GF-D8 (cell line): ENCODE results near the gene CCDC57.
"Not testable (repeated sequence)": the region's sequence is repeated elsewhere in the genome, so short reads cannot be mapped to it uniquely, and the experiment has no call there.

Experiments
- DNase-seq: peaks from one replicate; lab custom pipeline; 2025; lab: John Stamatoyannopoulos, UW

The CCDC57 gene

GRCh38 chr17:82152556-82153294, 59.9 kb downstream of the CCDC57 start:
- DNase-seq: no peak

DNA sequence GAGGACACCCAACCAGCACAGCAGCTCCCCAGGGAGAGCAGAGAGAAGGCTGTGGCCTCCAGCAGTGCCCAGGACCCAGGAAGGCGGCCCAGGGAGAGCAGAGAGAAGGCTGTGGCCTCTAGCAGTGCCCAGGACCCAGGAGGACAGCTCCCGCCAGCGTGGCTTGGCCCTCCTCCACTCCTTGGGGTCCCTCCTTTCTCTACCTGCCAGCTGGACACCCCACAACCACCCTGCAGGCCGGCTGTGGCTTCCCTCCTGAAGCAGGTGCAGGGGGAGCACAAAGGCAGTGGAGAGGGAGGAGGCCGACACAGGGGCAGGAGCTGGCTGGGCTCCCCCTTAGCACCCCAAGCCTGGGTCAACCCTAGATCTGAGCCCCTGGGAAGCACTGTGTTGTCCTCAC, 60.5 kb downstream of the CCDC57 start:
- no peak for DNase-seq

DNA sequence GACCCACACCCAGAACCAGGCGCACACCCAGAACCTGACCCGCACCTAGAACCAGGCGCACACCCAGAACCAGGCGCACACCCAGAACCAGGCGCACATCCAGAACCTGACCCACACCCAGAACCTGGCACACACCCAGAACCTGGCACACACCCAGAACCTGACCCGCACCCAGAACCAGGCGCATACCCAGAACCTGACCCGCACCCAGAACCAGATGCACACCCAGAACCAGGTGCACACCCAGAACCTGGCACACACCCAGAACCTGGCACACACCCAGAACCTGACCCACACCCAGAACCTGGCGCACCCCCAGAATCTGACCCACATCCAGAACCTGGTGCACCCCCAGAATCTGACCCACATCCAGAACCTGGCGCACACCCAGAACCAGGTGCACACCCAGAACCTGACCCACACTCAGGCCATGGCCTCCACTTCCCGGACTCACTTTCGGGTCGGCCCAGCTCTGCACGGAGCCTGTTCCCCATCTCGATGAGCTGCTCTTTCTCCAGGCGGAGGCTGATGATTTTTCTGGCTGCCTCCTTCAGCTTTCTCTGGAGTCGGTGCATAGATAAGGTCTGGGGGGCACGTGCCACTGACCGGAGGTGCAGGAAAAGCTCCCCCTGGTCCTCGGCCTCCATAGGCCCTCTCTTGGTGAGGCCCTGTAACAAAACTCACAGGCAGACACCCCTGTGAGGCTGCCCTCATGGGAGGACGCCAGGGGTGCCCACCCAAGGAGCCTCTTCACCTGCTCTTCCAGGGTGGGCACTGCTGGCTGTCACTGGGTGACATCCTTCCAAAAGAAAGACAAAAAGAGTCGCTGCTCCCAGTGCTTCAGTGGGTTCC, 61.3 kb downstream of the CCDC57 start:
- no peak for DNase-seq

- no peak for DNase-seq
These were observed 63.1 kb downstream of the CCDC57 start for GRCh38 chr17:82149401-82150099.

GRCh38 chr17:82148997-82149396, 63.6 kb downstream of the CCDC57 start:
- DNase-seq: no peak

DNA sequence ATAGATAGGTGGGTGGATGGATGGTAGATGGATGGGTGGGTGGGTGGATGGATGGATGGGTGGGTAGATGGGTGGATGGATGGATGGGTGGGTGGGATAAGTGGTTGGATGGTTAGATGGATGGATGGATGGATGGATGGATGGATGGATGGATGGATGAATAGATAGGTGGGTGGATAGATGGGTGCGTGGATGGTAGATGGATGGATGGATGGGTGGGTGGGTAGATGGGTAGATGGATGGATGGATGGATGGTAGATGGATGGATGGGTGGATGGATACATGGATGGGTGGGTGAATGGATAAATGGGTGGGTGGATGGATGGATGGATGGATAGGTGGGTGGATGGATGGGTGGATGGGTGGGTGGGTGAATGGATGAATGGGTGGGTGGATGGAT, 64.6 kb downstream of the CCDC57 start:
- DNase-seq: no peak

DNA sequence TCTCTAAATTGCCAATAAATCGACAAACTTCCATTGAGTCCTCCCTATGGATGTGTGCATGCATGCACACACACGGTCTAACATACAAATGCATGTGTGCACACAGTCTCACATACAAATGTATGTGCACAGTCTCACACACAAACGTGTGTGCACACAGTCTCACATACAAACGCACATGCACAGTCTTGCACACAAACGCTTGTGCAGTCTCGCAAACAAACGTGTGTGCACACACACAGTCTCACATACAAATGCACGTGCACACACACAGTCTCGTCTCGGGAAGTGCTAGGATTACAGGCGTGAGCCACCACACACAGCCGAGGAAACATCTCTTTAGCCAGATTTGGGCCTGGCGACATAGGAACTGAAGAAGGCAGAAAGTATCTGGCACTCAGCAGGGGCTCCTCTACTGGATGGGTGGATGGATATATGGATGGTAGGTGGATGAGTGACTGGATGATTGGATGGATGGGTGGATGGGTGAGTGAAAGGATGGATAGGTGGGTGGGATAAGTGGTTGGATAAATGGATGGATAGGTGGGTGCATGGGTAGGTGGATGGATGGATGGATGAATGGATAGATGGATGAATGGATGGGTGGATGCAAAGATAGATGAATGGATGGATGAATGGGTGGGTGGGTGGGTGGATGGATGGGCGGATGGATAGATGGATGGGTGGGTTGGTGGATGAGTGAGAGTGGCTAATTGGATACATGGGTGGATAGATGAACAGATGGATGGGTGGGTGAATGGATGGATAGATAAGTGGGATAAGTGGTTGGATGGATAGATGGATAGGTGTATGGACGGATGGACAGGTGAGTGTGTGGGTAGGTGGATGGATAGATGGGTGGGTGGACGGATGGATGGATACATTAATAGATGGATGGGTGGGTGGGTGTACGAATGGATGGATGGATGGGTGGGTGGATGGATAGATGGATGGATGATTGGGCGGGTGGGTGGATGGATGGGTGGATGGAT, 65.7 kb downstream of the CCDC57 start:
- DNase-seq: no peak

GRCh38 chr17:82145550-82146155, 67.0 kb downstream of the CCDC57 start:
- DNase-seq: no peak

- no peak for DNase-seq
These were observed 69.3 kb downstream of the CCDC57 start for GRCh38 chr17:82143333-82143732.

- not testable (repeated sequence) for DNase-seq
These were observed 72.7 kb downstream of the CCDC57 start for GRCh38 chr17:82139961-82140360.

DNA sequence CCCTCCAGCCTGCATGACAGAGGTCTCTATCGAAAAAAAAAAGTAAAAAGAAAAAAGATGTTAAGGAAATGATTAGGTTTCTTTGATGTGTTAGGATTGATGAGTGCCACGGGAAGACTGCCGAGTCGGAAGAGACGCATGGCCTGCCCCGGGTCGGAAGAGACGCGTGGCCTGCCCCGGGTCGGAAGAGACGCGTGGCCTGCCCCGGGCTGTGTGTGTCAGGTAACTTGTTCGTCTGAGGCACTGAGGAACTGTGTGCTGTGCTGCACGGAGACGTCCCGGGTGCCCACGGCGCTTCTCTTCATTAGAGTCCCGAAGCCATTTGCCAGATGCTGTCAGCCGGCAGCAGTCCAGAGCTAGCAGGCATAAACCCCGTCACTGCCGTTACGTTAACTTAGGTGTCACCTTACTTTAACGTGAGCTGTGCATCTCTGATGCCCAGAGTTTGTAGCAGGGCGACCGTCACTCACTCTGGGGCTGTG, 74.1 kb downstream of the CCDC57 start:
- DNase-seq: no peak

- no peak for DNase-seq
These were observed 78.5 kb downstream of the CCDC57 start for GRCh38 chr17:82134101-82134500.

DNA sequence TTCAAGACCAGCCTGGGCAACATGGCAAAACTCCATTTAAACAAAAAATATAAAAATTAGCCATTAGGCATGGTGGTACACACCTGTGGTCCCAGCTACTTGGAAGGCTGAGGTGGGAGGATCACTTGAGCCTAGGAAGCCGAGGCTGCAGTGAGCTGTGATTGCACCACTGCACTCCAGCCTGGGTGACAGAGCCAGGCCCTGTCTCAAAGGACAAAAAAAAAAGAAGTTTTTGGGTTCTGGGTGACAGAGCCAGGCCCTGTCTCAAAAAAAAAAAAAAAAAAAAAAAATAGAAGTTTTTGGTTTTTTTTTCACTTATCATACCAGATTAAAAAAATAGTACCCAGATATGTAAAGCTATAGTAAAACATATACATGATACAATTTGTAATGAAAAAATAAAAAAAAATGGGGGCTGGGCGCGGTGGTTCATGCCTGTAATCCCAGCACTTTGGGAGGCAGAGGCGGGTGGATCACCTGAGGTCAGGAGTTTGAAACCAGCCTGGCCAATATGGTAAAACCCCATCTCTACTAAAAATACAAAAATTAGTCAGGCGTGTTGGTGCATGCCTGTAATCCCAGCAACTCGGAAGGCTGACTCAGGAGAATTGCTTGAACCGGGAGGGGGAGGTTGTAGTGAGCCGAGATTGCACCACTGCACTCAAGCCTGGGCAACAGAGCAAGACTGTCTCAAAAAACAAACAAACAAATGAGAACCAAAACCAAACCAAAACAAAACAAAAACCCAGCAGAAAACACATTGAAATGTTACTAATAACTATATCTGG, 79.3 kb downstream of the CCDC57 start:
- DNase-seq: not testable (repeated sequence)

DNA sequence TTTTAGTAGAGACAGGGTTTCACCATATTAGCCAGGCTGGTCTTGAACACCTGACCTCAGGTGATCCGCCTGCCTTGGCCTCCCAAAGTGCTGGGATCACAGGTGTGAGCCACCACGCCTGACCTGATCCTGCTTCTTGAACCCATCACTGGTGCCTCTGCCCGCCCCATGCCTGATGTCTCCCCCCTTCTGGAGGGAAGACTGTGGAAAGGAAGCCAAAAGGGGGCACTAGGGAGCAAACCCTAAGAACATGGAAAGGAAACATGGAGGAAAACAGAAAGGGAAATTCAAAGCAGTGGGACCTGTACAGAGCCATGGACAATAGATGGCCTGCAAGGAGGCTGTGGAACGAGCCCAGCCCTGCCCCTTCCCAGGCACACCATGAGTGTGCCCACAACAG, 83.5 kb downstream of the CCDC57 start:
- no peak for DNase-seq

DNA sequence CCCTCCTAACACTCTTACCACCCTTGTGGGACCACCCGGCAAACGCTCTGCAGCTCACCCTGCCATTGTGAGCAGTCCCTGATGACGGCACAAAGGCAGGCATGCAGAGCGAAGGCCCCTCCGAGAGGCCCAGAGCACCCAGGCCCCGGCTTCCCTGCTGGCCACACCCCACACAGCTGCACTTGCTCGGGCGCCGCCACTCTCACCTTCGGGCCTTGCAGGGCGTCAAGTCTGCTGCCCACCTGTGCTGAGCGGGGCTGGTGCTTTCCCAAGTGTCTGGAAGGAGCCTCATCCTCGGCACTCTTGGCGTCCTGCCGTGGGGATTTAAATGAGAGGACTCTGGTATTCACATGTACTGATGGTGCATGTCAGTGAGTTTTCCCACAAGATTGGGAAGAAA, 84.4 kb downstream of the CCDC57 start:
- no peak for DNase-seq

- DNase-seq: no peak
These were observed 84.9 kb downstream of the CCDC57 start for GRCh38 chr17:82127704-82128103.

DNA sequence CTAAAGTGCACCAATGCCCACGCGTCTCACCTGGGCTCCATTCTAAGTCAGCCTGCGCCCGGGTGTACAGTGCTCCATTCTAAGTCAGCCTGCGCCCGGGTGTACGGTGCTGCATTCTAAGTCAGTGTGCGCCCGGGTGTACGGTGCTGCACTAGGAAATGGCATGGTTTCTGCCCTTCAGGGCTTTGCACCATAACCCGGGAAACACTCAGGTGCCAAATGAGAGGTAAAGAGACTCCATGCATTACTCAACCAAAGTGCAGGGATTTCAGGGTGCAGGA, 85.4 kb downstream of the CCDC57 start:
- DNase-seq: no peak

DNA sequence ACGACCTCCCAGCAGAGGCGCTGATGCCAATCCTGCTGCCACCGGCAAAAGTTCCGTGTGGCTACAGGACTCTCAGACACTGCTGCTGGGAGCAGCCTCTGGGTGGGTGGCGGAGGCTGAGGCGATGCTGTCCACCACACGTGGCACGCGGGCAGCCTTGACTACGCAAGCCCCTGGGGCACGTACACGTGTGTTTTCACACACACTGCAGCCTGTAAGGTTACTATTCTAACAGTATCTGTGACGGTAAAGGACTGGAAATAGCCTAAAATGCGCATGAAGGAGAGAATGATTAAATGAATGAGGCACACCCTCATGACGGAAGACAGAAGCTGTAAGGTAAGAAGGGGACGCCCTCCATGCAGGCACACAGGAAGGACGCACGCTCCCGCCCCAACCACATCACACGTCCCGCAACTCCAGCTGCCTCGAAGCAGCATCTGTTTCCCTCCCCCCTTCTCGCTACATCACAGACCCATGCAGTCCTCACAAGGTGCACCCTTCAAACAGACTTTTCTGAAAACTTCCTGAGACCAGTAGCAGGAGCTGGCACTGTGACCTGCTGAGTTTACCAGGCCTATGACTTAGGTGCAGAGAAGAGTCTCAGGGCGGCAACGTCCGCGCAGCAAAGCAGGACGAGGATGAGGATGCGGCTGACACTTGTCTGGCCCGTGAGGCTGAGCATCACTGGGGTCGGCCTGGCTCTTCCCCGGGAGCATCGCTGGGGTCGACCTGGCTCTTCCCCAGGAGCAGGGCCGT, 85.9 kb downstream of the CCDC57 start:
- DNase-seq: no peak

- DNase-seq: no peak
These were observed 88.5 kb downstream of the CCDC57 start for GRCh38 chr17:82124101-82124500.
